Right ventricle myocardium superior (tissue), 1 donor: ENCODE results near the gene TRAFD1. TPM values are rescaled to one million over a fixed set of nuclear protein-coding genes. Genes with fewer than 3 reads are reported as not detected.

Experiments
- ATAC-seq: fragments of 200-7000 bp; cut with Tn5 transposase; one replicate; pipeline ENCODE4 v1.9.1; 2020; ENCODE audit warnings: mild to moderate bottlenecking; ENCODE audit not compliant: poor library complexity
- DNase-seq: peaks from one replicate; pipeline ENCODE4 v3.0.0-alpha.2; 2020
- intact Hi-C: fragments of 100-400 bp; cut with DNase I; formaldehyde crosslinking; loops from one replicate; pipeline ENCODE4 v1.11.2; 2022
- total RNA-seq: library from RNA; stranded (reverse); fragmentation: NEBNext Ultra II Directional; extraction: Animal tissue kit (Norgen Biotek cat#: 25700); gene quantifications from one replicate; pipeline ENCODE4 v1.2.1, GENCODE V29; 2021
- donor health status: DM: no; HTN: yes; CAD: no; lungs with severe emphysema.

TRAFD1 gene
- total RNA-seq, 1 donor from 2014 or later = 17.4 TPM

DNA sequence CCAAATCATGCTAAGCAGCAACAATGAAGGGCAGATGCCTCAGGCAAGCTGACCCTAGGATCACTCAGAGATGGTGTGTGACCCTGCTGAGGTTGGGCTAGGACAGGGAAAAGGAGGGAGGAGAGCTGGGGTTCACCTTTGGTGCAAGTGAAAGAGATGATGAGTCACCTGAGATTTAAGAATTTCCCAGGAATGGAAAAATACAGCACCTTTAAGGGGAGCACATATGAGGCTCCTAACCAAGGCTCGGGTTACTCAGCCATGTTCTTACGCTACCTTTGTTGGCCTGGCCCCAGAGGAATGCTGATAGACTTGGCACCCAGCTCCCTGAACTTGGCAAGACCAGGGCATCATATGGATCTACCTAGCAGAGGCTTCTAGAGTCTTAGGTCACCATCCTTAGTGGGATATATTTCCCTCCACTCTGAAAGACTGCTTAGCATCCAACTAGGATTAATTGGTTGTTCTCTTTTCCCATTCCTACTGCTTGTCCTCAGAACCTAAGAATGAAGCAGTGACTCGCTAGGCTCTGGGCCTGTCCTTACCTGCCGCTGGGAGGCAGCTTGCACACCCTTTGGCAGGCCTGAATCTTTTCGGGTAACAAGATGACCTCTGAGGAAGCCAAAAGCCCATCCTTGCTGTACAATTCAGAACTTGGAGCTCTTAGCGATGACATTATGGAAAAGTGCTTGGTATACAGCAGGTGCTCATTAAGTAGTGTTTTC, 12.8 kb upstream of the TRAFD1 start:
- ATAC-seq = no peak
- intact Hi-C loops = no loop called here
- no peak for DNase-seq

- DNase-seq = no peak
- no peak for ATAC-seq
- intact Hi-C loops = no loop called here
Measured at GRCh38 chr12:112115259-112116045, 9.9 kb upstream of the TRAFD1 start.

GRCh38 chr12:112116232-112117060, 8.9 kb upstream of the TRAFD1 start:
- intact Hi-C loops = no loop called here
- DNase-seq (peak; percentile 81), ATAC-seq (peak; percentile 97)

DNA sequence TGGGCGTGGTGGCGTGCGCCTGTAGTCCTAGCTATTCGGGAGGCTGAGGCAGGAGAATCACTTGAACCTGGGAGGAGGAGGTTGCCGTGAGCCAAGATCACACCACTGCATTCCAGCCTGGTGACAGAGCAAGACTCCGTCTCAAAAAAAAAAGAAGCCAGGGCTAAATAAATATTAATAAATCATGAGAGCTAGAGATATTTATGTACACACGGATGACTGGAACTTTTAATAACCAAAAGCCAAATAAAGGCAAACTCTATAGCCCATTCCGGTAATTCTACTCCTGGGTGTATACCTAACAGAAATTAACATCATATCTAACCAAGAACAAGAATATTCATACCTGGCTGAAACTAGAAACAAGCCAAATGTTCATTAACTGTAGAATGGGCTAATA, 7.7 kb upstream of the TRAFD1 start:
- no peak for ATAC-seq
- intact Hi-C loops = no loop called here
- DNase-seq = no peak

GRCh38 chr12:112121780-112122565, 3.4 kb upstream of the TRAFD1 start:
- ATAC-seq (peak; percentile 72), DNase-seq (peak; percentile 84)
- intact Hi-C loops = no loop called here

DNA sequence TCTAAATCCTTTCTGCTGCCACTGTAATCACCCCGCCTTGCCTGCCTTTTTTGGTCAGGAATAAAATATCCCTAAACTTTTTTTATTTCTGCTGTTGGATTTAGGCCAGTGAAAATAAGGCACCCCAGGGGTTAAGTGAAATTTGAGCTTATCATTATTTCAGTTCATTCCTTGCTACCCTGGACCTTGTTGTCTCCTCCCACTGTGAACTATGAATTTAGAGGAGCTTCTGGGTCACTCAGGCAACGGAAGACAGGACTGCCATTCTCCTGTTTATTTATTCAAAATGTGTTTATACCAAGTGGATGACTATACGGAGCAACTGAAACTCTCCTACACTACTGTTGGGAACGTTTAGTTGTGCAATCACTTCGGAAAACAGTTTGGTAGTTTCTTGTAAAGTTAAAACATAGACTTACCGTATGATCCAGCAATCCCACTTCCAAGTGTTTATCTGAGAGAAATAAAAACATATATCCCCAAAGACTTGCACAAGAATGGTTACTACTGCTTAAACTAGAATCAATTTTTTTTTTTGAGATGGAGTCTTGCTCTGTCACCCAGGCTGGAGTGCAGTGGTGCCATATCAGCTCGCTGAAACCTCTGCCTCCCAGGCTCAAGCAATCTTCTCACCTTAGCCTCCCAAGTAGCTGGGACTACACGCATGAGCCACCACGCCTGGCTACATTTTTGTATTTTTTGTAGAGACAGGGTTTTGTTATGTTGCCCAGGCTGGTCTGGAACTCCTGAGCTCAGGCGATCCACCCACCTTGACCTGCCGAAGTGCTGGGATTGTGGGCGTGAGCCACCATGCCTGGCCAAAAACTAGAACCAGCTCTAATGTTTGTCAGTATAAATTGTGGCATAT, 2.3 kb upstream of the TRAFD1 start:
- peak; percentile 1 for ATAC-seq
- no peak for DNase-seq
- intact Hi-C loops = no loop called here

DNA sequence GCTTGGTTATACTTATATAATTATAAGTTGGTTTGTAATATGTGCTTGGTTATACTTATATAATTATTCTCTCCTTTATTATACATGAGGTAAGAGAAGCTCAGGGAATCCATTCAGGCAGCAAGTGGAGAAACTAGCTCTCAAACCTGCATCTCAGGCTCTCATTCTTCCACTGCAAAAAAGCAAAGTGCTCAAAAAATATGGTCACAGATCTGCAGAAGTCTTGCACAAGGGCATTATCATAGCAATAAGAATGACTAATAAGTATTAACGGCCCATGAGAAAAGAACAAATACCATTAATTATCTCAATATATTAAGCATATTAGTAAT, 476 bp upstream of the TRAFD1 start:
- DNase-seq = no peak
- intact Hi-C loops = no loop called here
- ATAC-seq = no peak

DNA sequence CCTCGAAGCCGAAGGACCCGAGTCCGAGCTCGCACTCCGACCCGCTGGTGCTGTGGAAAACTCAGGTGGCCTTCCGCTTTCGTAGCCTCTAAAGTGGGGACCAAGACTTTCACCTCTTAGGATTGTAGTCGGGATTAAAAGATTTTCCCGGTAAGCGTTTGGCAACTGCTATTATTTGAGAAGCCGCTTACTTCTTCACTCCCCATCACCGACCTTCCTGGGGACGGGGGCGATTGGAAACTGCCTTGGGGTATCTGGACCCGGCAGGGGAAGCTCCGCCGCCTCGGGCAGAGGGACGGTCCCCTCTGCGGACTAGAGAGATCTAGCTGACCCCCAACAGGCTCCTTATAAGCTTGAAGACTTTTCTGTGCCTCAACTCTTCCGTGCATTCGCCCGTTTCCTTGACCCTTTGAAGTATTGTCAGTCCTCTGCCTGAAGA, 659 bp downstream of the TRAFD1 start:
- no peak for ATAC-seq
- intact Hi-C loops = no loop called here
- no peak for DNase-seq

DNA sequence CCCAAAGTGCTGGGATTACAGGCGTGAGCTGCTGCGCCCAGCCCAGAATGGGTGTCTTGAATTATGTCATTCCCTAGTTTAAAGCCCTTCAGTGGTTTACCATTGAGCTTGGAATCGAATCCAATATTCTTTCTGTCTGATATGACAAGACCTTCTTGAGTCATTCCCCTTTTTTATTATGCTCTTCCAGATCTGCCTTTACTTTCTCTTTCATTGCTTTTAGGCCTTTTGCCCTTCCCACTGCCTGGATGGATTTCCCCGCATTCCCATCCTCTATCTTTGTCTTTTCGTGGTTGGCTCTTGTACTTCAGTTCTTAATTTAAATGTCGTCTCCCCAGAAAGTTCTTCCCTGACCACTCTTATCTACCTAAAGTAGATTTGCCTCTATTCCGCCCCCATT, 1.6 kb downstream of the TRAFD1 start:
- intact Hi-C loops = no loop called here
- ATAC-seq = no peak

DNA sequence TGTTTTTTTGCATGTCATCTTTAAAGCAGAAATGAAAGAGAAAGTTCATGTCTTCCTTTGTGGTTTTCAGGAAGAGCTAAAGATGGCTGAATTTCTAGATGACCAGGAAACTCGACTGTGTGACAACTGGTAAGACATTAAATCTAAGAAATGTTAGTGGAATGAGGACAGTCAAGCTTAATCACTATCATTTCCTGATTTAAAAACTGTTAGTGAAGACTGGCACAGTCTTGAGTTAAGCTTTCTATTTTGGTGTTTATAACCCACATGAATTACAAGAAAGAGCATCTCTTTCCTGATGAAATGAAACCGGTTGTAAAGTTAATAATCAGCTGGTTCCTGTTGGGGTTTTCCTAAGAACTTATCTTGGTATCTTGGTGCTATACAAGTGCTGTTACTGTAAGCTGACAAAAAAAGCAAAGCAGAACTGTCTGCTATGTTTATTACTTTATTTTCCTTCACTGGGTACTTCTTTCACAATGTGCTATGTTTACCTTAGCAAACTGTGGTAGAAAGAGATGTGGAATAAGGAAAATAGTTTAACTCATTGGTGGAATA, 5.2 kb downstream of the TRAFD1 start:
- intact Hi-C loops = no loop called here
- no peak for ATAC-seq
- DNase-seq = no peak

More for the DNA sequence above, 1.6 kb downstream of the TRAFD1 start:
- no peak for DNase-seq

DNA sequence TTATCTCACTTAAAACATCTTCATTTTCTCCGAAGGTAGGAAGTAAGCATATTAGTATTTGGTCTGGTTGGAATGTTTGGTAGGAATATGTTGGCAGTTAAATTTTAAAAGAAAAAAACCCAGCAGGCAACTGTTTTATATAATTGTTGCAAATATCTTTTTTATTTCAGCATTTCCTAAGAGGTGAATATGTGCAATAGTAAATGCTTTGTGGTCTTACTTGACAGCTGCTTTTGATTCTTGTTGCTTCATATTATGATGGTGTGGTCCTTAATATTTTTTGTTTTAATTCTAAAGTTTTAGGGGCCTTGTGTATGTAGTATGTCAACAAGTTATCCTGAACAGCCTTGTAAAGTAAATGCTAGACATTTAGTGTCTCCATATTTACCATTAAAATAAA, 6.3 kb downstream of the TRAFD1 start:
- no peak for ATAC-seq
- intact Hi-C loops = no loop called here

DNA sequence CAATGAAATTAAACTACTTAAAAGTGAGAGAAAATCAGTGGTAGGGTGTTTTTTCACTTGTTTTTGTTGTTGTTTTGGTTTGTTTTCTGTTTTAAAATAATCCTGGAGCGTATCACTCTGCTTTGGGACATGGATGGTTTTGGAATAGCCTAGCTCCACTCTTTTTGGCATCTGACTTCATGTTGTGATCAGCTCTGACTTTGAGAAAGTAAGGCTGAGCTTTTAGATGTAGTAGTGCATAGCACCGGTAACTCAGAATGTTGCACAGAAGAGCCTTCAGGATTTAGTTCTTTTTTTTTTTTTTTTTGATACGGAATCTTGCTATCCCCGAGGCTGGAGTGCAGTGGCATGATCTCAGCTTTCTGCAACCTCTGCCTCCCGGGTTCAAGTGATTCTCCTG, 8.1 kb downstream of the TRAFD1 start:
- DNase-seq (no peak), ATAC-seq (no peak)
- intact Hi-C loops = no loop called here

More for the DNA sequence above, 6.3 kb downstream of the TRAFD1 start:
- DNase-seq = no peak

DNA sequence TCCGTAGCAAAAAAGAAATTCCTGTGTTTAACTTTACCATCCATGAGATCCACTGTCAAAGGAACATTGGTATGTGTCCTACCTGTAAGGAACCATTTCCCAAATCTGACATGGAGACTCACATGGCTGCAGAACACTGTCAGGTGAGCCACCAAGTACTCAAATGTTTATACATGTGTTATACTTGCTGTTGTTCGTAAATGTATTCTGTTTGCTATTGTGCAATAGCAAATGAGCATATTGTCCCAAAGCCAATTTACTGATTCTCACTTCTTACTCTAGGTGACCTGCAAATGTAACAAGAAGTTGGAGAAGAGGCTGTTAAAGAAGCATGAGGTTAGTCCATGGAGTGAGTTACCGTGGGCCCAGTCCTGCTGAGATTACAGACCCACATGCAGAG, 9.4 kb downstream of the TRAFD1 start:
- intact Hi-C loops = no loop called here
- ATAC-seq = no peak
- no peak for DNase-seq

DNA sequence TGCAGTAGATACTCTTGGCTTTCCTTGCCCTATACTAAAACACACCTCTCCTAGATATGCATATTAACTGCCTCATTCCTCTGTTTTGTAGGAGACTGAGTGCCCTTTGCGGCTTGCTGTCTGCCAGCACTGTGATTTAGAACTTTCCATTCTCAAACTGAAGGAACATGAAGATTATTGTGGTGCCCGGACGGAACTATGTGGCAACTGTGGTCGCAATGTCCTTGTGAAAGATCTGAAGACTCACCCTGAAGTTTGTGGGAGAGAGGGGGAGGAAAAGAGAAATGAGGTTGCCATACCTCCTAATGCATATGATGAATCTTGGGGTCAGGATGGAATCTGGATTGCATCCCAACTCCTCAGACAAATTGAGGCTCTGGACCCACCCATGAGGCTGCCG, 15.4 kb downstream of the TRAFD1 start:
- ATAC-seq = no peak
- intact Hi-C loops = no loop called here
- DNase-seq = no peak

- intact Hi-C loops = no loop called here
- ATAC-seq (no peak), DNase-seq (no peak)
Measured at GRCh38 chr12:112146123-112146522, 20.8 kb downstream of the TRAFD1 start.

DNA sequence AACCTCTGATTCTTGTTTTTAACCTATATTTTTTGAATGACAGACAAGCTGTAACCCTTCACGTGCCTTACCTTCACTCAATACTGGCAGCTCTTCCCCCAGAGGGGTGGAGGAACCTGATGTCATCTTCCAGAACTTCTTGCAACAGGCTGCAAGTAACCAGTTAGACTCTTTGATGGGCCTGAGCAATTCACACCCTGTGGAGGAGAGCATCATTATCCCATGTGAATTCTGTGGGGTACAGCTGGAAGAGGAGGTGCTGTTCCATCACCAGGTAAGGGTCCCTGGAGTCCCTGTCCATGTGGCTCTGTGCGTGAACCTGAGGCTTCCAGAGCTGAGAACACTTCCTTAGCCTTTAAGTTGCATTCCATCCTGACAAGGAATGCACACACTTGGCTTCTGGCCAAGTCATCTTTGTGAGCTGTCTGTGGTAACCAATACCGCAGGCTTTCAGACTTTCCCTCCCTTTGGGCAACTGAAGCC, 22.7 kb downstream of the TRAFD1 start:
- ATAC-seq = no peak
- intact Hi-C loops = no loop called here
- peak; percentile 13 for DNase-seq

- ATAC-seq (no peak), DNase-seq (no peak)
- intact Hi-C loops = no loop called here
Measured at GRCh38 chr12:112149596-112149995, 24.2 kb downstream of the TRAFD1 start.
